Measurements from ENCODE around the gene OSBPL3. TPM values are rescaled to one million over a fixed set of nuclear protein-coding genes. Genes with fewer than 3 reads are reported as not detected.

The OSBPL3 gene
- total RNA-seq, 1 experiment from 2014 or later: 9.2 TPM

DNA sequence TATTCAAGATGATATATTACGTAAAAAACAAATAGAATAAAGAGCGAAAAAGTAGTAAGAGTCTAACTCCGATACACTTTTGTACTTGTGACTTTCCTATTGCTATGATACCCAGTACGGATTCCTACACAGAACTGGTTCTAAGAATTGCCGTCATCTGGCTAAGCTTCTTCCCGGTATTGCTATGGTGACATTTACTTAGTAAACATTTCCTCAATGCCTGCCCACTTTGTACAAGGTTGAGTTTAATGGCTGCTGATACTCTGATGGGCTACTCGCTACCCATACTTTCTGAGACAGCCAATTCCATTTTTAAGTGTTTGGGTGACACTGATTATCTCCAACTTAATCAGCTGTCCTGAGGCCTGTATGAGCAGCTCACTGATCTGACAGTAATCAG lies 55.6 kb downstream of the OSBPL3 start:
- BruUV-seq (replicated peaks): no TSS peak
- no peaks in the 10 kb centered on the region for H3K36me3 ChIP-seq (ENCODE audit: control insufficient read depth, insufficient read depth, low read length)
- ATAC-seq (no peak), DNase-seq (ENCODE audit: low read depth, low spot score) (no peak)
- ChIA-PET CTCF (no interaction called here), POLR2A (no interaction called here)
- intact Hi-C loops (cut with micrococcal nuclease; ENCODE audit: unreplicated experiment): no loop called here
- H3K4me3 ChIP-seq (ENCODE audit: low read depth in 2 of 2, low read length in 2 of 2): no peak overlapping the region
- H3K4me1 ChIP-seq (ENCODE audit: control insufficient read depth, insufficient read depth, low read length): no peaks in the 10 kb centered on the region
- in situ Hi-C loops (cut with HindIII; ENCODE audit: low pct_unique_long_range_greater_than_20kb, low sequenced_read_pairs): no loop called here
- no peaks in the 10 kb centered on the region for H3K27me3 ChIP-seq (ENCODE audit: control insufficient read depth, insufficient read depth, low read length)
- no peaks in the 10 kb centered on the region for H3K9me3 ChIP-seq (ENCODE audit: control insufficient read depth, insufficient read depth, low read depth, low read length)
- TF ChIP-seq, protein P1, sequence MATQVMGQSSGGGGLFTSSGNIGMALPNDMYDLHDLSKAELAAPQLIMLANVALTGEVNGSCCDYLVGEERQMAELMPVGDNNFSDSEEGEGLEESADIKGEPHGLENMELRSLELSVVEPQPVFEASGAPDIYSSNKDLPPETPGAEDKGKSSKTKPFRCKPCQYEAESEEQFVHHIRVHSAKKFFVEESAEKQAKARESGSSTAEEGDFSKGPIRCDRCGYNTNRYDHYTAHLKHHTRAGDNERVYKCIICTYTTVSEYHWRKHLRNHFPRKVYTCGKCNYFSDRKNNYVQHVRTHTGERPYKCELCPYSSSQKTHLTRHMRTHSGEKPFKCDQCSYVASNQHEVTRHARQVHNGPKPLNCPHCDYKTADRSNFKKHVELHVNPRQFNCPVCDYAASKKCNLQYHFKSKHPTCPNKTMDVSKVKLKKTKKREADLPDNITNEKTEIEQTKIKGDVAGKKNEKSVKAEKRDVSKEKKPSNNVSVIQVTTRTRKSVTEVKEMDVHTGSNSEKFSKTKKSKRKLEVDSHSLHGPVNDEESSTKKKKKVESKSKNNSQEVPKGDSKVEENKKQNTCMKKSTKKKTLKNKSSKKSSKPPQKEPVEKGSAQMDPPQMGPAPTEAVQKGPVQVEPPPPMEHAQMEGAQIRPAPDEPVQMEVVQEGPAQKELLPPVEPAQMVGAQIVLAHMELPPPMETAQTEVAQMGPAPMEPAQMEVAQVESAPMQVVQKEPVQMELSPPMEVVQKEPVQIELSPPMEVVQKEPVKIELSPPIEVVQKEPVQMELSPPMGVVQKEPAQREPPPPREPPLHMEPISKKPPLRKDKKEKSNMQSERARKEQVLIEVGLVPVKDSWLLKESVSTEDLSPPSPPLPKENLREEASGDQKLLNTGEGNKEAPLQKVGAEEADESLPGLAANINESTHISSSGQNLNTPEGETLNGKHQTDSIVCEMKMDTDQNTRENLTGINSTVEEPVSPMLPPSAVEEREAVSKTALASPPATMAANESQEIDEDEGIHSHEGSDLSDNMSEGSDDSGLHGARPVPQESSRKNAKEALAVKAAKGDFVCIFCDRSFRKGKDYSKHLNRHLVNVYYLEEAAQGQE (IDR thresholded peaks at IDR 0.05; ENCODE audit: insufficient read depth in 1 of 2, low read depth in 2 of 2, low read length in 1 of 2): no peak
- no peak for TF ChIP-seq SIN3A (IDR thresholded peaks at IDR 0.05; ENCODE audit: borderline replicate concordance, insufficient read depth, low read depth, low read length)
- no peak for TF ChIP-seq POLR2AphosphoS5 (IDR thresholded peaks at IDR 0.05; ENCODE audit: low read depth, low read length)
- TF ChIP-seq, protein P2, sequence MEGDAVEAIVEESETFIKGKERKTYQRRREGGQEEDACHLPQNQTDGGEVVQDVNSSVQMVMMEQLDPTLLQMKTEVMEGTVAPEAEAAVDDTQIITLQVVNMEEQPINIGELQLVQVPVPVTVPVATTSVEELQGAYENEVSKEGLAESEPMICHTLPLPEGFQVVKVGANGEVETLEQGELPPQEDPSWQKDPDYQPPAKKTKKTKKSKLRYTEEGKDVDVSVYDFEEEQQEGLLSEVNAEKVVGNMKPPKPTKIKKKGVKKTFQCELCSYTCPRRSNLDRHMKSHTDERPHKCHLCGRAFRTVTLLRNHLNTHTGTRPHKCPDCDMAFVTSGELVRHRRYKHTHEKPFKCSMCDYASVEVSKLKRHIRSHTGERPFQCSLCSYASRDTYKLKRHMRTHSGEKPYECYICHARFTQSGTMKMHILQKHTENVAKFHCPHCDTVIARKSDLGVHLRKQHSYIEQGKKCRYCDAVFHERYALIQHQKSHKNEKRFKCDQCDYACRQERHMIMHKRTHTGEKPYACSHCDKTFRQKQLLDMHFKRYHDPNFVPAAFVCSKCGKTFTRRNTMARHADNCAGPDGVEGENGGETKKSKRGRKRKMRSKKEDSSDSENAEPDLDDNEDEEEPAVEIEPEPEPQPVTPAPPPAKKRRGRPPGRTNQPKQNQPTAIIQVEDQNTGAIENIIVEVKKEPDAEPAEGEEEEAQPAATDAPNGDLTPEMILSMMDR (IDR thresholded peaks at IDR 0.05): no peak
- TF ChIP-seq TCF7L2 (IDR thresholded peaks at IDR 0.05; ENCODE audit: low read depth, low read length): no peak
- H3K27ac ChIP-seq (ENCODE audit: low read length): no peak overlapping the region

DNA sequence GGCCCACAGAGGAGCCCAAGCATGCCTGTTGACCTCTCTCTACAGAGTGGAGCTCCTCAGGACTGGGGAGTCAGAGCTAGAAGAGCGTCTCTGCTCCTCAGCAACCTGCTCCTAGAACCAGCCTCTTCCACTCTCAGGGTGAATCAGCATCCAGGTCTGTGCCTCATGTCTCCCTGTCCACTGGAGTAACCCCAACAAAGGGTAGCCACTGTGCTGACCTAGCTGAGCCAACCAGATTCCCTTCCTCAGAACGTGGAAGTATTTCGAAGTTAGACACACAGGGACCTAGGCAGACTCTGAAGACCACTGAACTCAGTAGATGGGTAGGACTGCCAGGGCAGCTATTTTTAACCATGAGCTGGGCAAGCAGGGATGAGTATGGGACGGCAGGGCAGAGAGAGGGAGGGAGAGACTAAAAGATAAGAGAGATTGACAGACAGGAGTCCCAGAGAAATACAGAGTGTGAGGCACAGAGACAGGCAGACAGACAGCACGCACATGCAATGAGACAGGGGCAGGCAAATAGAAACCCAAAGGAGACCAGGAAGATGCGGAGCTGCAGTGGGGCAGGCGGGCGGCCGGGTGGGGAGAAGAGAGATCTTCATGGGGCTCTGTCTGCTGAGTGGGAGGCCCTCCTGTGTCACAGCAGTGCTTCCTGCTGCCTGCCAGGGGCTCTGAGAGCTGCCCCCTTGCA lies 56.7 kb downstream of the OSBPL3 start:
- no TSS peak for BruUV-seq (replicated peaks)
- Histone ChIP-seq H3K27ac (ENCODE audit: low read length) (no peak overlapping the region), H3K4me3 (ENCODE audit: low read depth in 2 of 2, low read length in 2 of 2) (no peak overlapping the region), H3K27me3 (ENCODE audit: control insufficient read depth, insufficient read depth, low read length) (no peaks in the 10 kb centered on the region), H3K4me1 (ENCODE audit: control insufficient read depth, insufficient read depth, low read length) (no peaks in the 10 kb centered on the region), H3K36me3 (ENCODE audit: control insufficient read depth, insufficient read depth, low read length) (no peaks in the 10 kb centered on the region), H3K9me3 (ENCODE audit: control insufficient read depth, insufficient read depth, low read depth, low read length) (no peaks in the 10 kb centered on the region)
- in situ Hi-C loops (cut with HindIII; ENCODE audit: low pct_unique_long_range_greater_than_20kb, low sequenced_read_pairs): no loop called here
- ATAC-seq: peak; percentile 56
- CTCF ChIA-PET: no interaction called here
- TF ChIP-seq, protein P2 (IDR thresholded peaks at IDR 0.05): no peak
- no peak for TF ChIP-seq TCF7L2 (IDR thresholded peaks at IDR 0.05; ENCODE audit: low read depth, low read length)
- no peak for TF ChIP-seq POLR2AphosphoS5 (IDR thresholded peaks at IDR 0.05; ENCODE audit: low read depth, low read length)
- TF ChIP-seq, protein P1 (IDR thresholded peaks at IDR 0.05; ENCODE audit: insufficient read depth in 1 of 2, low read depth in 2 of 2, low read length in 1 of 2): no peak
- no peak for TF ChIP-seq SIN3A (IDR thresholded peaks at IDR 0.05; ENCODE audit: borderline replicate concordance, insufficient read depth, low read depth, low read length)
- intact Hi-C loops (cut with micrococcal nuclease; ENCODE audit: unreplicated experiment): no loop called here
- DNase-seq (ENCODE audit: low read depth, low spot score): no peak
- POLR2A ChIA-PET: no interaction called here

All from Panc1 (cell line).